Left lung (tissue), 10 donors: ENCODE data around the gene USP33. TPM values are rescaled to one million over a fixed set of nuclear protein-coding genes. Genes with fewer than 3 reads are reported as not detected.

Experiments
- ATAC-seq: fragments of 200-7000 bp; cut with Tn5 transposase; one replicate; pipeline ENCODE4 v1.9.1; 2020; ENCODE audit warnings: moderate library complexity
- DNase-seq, 4 donors: peaks; one replicate each; pipeline ENCODE4 v3.0.0-alpha.2; 2013 to 2020
- H3K27ac ChIP-seq, 2 donors: fragments of 200-600 bp; sonication (generic) in 1 of 2; one replicate each; pipeline versions ENCODE4 v1.5.0 to v1.8.0; 2020 to 2021
- H3K27me3 ChIP-seq, 2 donors: fragments of 200-600 bp; sonication (generic) in 1 of 2; one replicate each; pipeline versions ENCODE4 v1.5.0 to v1.8.0; 2020 to 2021
- H3K36me3 ChIP-seq, 2 donors: fragments of 200-600 bp; sonication (generic) in 1 of 2; one replicate each; pipeline versions ENCODE4 v1.5.0 to v1.8.0; 2020 to 2021
- H3K4me1 ChIP-seq, 2 donors: fragments of 200-600 bp; one replicate each; pipeline ENCODE4 v1.8.0; 2021
- H3K4me3 ChIP-seq, 2 donors: fragments of 200-600 bp; sonication (generic) in 1 of 2; one replicate each; pipeline versions ENCODE4 v1.5.0 to v1.8.0; 2020 to 2021; ENCODE audit warnings: mild to moderate bottlenecking in 1 of 2
- H3K9me3 ChIP-seq, 2 donors: fragments of 200-600 bp; sonication (generic) in 1 of 2; one replicate each; pipeline versions ENCODE4 v1.5.0 to v1.8.0; 2020 to 2021
- CTCF ChIP-seq, 2 donors: fragments of 200-600 bp; sonication (generic) in 1 of 2; IDR thresholded peaks; one replicate each; pipeline versions ENCODE4 v1.5.0 to v1.8.0; 2021; ENCODE audit warnings: antibody characterized with exemption in 2 of 2
- intact Hi-C, 2 donors: fragments of 100-400 bp; cut with DNase I; formaldehyde crosslinking; loops; one replicate each; pipeline versions ENCODE4 v1.11.2 to v1.14.2; 2022
- polyA plus RNA-seq, 6 donors: library from polyadenylated mRNA; unstranded; fragments of 120-200 nt; gene quantifications; one replicate each; pipeline ENCODE4 v1.2.1, GENCODE V29; 2013; ENCODE audit not compliant: insufficient read length in 6 of 6
- total RNA-seq, 2 donors: library from RNA; stranded (reverse); fragmentation: NEBNext Ultra II Directional; extraction: Animal tissue kit (Norgen Biotek cat#: 25700); gene quantifications; one replicate each; pipeline ENCODE4 v1.2.1, GENCODE V29; 2021
- donor health status: DM: no; HTN: yes; CAD: no.
- donor health status: DM: no; HTN: no; CAD: no.

Gene USP33
- total and polyA plus RNA-seq, 8 donors = 50.5 to 136 (median 116) TPM

GRCh38 chr1:77673030-77673429 is 86.6 kb downstream of the USP33 start:
- no peak for TF ChIP-seq CTCF (IDR thresholded peaks at IDR 0.05)
- intact Hi-C loops = no loop called here
- Histone ChIP-seq H3K9me3 (no peaks in the 10 kb centered on the region), H3K4me3 (no peak overlapping the region), H3K27me3 (no peaks in the 10 kb centered on the region), H3K36me3 (no peaks in the 10 kb centered on the region), H3K4me1 (peaks cover 0 to 16% of the 10 kb centered on the region in 2 donors), H3K27ac (no peak overlapping the region)
- DNase-seq (no peak), ATAC-seq (no peak)

- TF ChIP-seq CTCF (IDR thresholded peaks at IDR 0.05) = no peak
- Histone ChIP-seq H3K27me3 (no peaks in the 10 kb centered on the region), H3K4me1 (peaks cover 0 to 15% of the 10 kb centered on the region in 2 donors), H3K36me3 (no peaks in the 10 kb centered on the region), H3K4me3 (no peak overlapping the region), H3K27ac (no peak overlapping the region), H3K9me3 (no peaks in the 10 kb centered on the region)
- DNase-seq (no peak), ATAC-seq (no peak)
- intact Hi-C loops = no loop called here
These were observed 87.3 kb downstream of the USP33 start for GRCh38 chr1:77672374-77672773.

GRCh38 chr1:77671836-77672235 is 87.8 kb downstream of the USP33 start:
- Histone ChIP-seq H3K4me3 (no peak overlapping the region), H3K36me3 (no peaks in the 10 kb centered on the region), H3K9me3 (no peaks in the 10 kb centered on the region), H3K27ac (no peak overlapping the region), H3K4me1 (peaks cover 0 to 13% of the 10 kb centered on the region in 2 donors), H3K27me3 (no peaks in the 10 kb centered on the region)
- intact Hi-C loops = no loop called here
- no peak for TF ChIP-seq CTCF (IDR thresholded peaks at IDR 0.05)
- ATAC-seq = no peak
- DNase-seq = no peak

GRCh38 chr1:77670330-77670729 is 89.3 kb downstream of the USP33 start:
- H3K27ac ChIP-seq = no peak overlapping the region
- no peak overlapping the region for H3K4me3 ChIP-seq
- no peak for TF ChIP-seq CTCF (IDR thresholded peaks at IDR 0.05)
- intact Hi-C loops = no loop called here
- H3K36me3 ChIP-seq = no peaks in the 10 kb centered on the region
- H3K27me3 ChIP-seq = no peaks in the 10 kb centered on the region
- H3K9me3 ChIP-seq = no peaks in the 10 kb centered on the region
- ATAC-seq = no peak
- H3K4me1 ChIP-seq = peaks cover 0 to 15% of the 10 kb centered on the region in 2 donors
- DNase-seq = no peak

GRCh38 chr1:77668924-77669449 is 90.7 kb downstream of the USP33 start:
- no peaks in the 10 kb centered on the region for H3K27me3 ChIP-seq
- H3K27ac ChIP-seq = no peak overlapping the region
- no peaks in the 10 kb centered on the region for H3K9me3 ChIP-seq
- no peak for TF ChIP-seq CTCF (IDR thresholded peaks at IDR 0.05)
- ATAC-seq (no peak), DNase-seq (no peak)
- intact Hi-C loops = no loop called here
- no peaks in the 10 kb centered on the region for H3K36me3 ChIP-seq
- H3K4me1 ChIP-seq = peaks cover 0 to 11% of the 10 kb centered on the region in 2 donors
- no peak overlapping the region for H3K4me3 ChIP-seq
